Stimulated activated CD4-positive, alpha-beta T cell treated with anti-CD3 and anti-CD28 coated beads, Interleukin-1b, Interleukin-23, amount 100 ng/mL, for 4 hours (primary cell): ENCODE results near the gene MRPL4.

Experiments
- DNase-seq, 2 donors: peaks; one replicate each; pipeline ENCODE4 v3.0.0-alpha.2; 2020; ENCODE audit warnings: low read depth in 2 of 2

MRPL4 gene

DNA sequence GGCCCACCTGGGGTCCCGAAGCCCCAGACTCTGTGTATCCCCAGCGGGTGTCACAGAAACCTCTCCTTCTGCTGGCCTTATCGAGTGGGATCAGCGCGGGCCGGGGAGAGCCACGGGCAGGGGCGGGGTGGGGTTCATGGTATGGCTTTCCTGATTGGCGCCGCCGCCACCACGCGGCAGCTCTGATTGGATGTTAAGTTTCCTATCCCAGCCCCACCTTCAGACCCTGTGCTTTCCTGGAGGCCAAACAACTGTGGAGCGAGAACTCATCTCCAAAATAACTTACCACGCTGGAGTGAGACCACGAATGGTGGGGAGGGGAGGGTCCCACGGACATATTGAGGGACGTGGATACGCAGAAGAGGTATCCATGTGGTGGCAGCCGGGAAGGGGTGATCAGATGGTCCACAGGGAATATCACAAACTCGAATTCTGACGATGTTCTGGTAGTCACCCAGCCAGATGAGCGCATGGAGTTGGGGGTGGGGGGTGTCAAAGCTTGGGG lies 36.7 kb downstream of the MRPL4 start:
- DNase-seq, result peak in 1 of 2 donors; percentile 43

GRCh38 chr19:10289167-10289835 lies 37.3 kb downstream of the MRPL4 start:
- peak in 1 of 2 donors; percentile 63 for DNase-seq

DNA sequence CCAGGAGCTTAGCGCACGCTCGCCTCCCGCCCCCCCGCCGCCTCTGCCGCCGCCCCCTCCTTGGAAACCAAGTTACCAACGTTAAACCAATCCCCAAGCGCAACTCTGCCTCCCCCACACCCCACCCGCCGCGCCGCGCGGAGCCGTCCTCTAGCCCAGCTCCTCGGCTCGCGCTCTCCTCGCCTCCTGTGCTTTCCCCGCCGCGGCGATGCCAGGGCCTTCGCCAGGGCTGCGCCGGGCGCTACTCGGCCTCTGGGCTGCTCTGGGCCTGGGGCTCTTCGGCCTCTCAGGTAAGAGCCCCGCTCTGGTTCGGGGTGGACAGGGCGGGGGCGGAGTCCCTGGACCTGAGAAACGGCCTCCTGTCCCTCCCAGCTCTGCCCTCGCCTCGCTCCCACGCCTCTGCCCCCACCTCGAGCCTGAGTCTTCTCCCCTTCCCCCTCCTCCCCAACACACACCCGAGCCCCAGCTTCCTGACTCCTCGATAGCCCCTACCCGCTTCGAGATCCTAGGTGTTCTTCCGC lies 37.9 kb downstream of the MRPL4 start, which contains the start of gene ICAM5:
Gene ICAM5, plus strand, starts transcription at position 117 of the 521 bp plus-strand sequence. Its CDS starts 92 bp downstream, at position 209.
- DNase-seq, result peak; percentile 47 to 70

GRCh38 chr19:10290357-10290875 lies 38.4 kb downstream of the MRPL4 start:
- no peak for DNase-seq

GRCh38 chr19:10290876-10291553 lies 39.0 kb downstream of the MRPL4 start:
- DNase-seq, result peak in 1 of 2 donors; percentile 51

DNA sequence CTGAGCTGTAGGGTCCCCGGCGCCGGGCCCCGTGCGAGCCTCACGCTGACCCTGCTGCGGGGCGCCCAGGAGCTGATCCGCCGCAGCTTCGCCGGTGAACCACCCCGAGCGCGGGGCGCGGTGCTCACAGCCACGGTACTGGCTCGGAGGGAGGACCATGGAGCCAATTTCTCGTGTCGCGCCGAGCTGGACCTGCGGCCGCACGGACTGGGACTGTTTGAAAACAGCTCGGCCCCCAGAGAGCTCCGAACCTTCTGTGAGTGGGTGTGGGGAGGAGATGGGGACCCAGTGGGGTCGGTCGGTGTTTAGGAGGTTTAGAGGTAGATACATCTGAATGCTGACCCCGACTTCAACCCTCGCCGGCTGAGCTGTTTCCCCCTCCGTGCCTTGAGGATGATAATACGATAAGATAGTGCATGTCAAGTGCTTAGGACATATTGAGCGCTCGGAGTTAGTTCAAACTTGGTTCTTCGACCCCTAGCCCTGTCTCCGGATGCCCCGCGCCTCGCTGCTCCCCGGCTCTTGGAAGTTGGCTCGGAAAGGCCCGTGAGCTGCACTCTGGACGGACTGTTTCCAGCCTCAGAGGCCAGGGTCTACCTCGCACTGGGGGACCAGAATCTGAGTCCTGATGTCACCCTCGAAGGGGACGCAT lies 39.7 kb downstream of the MRPL4 start:
- no peak for DNase-seq

DNA sequence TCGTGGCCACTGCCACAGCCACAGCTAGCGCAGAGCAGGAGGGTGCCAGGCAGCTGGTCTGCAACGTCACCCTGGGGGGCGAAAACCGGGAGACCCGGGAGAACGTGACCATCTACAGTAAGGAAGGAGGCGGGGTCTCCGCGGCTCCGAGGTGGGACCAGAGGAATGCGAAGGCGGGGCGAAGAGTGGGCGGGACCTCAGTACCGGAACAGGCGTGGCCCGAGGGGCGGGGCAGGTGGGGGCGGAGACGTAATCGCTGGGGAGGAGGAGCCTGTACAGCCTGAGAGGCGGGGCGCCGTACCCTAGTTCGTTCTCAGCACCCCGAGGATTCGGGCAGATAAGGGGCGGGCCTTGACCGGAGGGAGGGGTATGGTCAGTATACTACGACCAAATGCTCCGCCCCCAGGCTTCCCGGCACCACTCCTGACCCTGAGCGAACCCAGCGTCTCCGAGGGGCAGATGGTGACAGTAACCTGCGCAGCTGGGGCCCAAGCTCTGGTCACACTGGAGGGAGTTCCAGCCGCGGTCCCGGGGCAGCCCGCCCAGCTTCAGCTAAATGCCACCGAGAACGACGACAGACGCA lies 40.3 kb downstream of the MRPL4 start:
- DNase-seq, result peak; percentile 53 to 61

- no peak for DNase-seq
These were observed 41.0 kb downstream of the MRPL4 start for GRCh38 chr19:10292789-10293636.

- no peak for DNase-seq
These were observed 41.8 kb downstream of the MRPL4 start for GRCh38 chr19:10293637-10294367.

DNA sequence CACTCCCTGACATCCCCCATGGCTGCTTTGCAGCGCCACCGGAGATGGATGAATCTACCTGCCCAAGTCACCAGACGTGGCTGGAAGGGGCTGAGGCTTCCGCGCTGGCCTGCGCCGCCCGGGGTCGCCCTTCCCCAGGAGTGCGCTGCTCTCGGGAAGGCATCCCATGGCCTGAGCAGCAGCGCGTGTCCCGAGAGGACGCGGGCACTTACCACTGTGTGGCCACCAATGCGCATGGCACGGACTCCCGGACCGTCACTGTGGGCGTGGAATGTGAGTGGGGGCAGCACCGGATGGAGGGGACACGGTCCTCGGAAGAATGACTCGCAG lies 42.3 kb downstream of the MRPL4 start:
- no peak for DNase-seq

DNA sequence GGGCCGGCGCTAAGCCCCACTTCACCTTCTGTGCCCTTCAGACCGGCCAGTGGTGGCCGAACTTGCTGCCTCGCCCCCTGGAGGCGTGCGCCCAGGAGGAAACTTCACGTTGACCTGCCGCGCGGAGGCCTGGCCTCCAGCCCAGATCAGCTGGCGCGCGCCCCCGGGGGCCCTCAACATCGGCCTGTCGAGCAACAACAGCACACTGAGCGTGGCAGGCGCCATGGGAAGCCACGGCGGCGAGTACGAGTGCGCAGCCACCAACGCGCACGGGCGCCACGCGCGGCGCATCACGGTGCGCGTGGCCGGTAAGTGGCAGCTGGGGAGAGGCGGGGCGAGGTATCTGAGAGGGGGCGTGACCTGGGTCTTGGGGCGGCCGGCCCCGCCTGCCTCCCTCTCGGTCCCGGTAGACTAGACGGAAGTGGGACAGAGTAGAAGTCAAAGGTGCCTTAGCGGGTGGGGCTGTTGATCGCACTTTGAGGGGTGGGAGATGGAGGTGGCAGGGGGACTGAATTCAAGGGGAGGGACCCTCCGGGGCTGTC lies 43.4 kb downstream of the MRPL4 start:
- DNase-seq, result peak in 1 of 2 donors; percentile 33

GRCh38 chr19:10295847-10296591 lies 44.0 kb downstream of the MRPL4 start:
- DNase-seq, result no peak

GRCh38 chr19:10299545-10300458 lies 47.8 kb downstream of the MRPL4 start:
- DNase-seq, result no peak

DNA sequence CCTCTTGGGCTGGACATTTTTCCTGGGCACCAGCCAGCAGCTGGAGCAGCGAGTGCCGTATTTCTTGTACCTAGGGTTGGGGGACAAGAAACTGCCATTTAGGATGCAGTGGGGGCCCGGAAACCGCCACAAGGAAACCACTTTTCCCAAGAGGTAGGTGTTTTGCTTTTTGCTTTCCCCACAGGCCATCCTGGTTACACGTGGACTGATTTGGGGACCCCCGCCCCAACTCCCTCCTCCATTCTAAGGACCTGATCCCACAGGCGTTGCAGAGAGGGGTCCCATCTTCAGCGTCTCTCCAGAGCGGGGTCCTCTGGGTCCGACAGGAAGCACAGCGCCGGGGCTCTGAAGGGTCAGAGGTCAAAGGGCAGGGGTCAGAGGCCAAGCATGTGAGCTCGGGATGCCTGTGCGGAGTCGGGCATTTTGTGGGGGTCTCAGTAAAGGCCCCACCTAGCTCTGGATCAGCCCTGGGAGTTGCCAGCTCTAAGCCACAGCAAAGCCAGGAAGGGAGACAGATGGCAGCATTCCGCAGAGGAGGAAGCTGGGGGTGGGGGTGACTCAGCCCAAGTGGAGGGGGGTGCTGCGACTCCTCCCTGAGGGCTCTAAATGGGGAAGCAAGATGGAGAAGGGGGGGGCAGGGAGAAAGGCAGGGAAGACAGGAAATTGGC lies 53.3 kb downstream of the MRPL4 start:
- DNase-seq, result no peak

GRCh38 chr19:10306327-10306726 lies 54.3 kb downstream of the MRPL4 start:
- no peak for DNase-seq

DNA sequence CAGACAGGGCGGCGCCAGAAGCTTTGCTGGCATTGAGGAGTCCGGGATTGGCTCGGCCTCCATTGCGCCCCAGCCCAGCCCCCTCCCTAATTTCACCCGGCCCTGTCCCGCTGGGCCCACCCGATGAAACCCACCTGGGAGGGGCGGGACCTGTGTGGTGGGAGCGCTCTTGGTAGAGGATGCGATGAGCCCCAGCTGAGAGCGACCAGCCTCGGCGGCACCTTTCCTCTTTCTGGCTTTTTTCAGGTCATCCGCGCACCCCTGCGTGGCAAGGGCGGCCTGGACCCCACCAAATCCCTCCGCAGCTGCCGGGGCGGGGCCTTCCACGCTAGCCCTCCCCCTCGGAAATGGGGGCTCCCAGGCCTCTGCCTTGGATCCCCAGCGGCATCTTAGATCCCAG lies 57.4 kb downstream of the MRPL4 start, which contains the start of gene ZGLP1:
Gene ZGLP1, minus strand, starts transcription at position 393 of the 400 bp plus-strand sequence.
- no peak for DNase-seq
